Psoas muscle (tissue), 8 donors: ENCODE data around the gene CLTCL1. TPM values are rescaled to one million over a fixed set of nuclear protein-coding genes. Genes with fewer than 3 reads are reported as not detected.

ENCODE experiments used
- ATAC-seq, 4 donors: fragments of 200-7000 bp; cut with Tn5 transposase; one replicate each; pipeline ENCODE4 v1.9.1; 2020; ENCODE audit warnings: moderate library complexity in 3 of 4, mild to moderate bottlenecking in 2 of 4
- DNase-seq, 2 donors: peaks; one replicate each; pipeline ENCODE4 v3.0.0-alpha.2; 2020
- H3K27ac ChIP-seq: fragments of 200-600 bp; one replicate; pipeline ENCODE4 v1.8.0; 2022
- H3K27me3 ChIP-seq, 3 donors: fragments of 200-600 bp in 1 of 3; one replicate each; pipeline versions ENCODE4 v1.6.1 to v1.8.0; 2013 to 2022; ENCODE audit warnings: low read length in 2 of 3, mild to moderate bottlenecking in 2 of 3, moderate library complexity in 1 of 3; ENCODE audit not compliant: insufficient read depth in 3 of 3
- H3K36me3 ChIP-seq, 2 donors: fragments of 200-600 bp in 1 of 2; one replicate each; pipeline versions ENCODE4 v1.6.1 to v1.8.0; 2013 to 2022; ENCODE audit warnings: low read depth in 1 of 2, mild to moderate bottlenecking in 1 of 2, moderate library complexity in 1 of 2; ENCODE audit not compliant: insufficient read depth in 1 of 2
- H3K4me1 ChIP-seq: fragments of 200-600 bp; one replicate; pipeline ENCODE4 v1.8.0; 2022
- H3K4me3 ChIP-seq: fragments of 200-600 bp; one replicate; pipeline ENCODE4 v1.8.0; 2022; ENCODE audit warnings: mild to moderate bottlenecking
- H3K9me3 ChIP-seq: fragments of 200-600 bp; one replicate; pipeline ENCODE4 v1.8.0; 2022
- WGBS, 3 donors: extraction: QIAGEN DNeasy Blood & Tissue Kit; methylation state at CpG; one replicate each; pipeline versions ENCODE4 v1.1.6 to v1.1.7; 2013; 5-methylcytosine and 5-hydroxymethylcytosine counted together
- intact Hi-C, 2 donors: fragments of 100-400 bp; cut with DNase I; formaldehyde crosslinking; loops; one replicate each; pipeline versions ENCODE4 v1.11.0 to v1.14.2; 2022
- polyA plus RNA-seq, 3 donors: library from polyadenylated mRNA; stranded (reverse); fragments of 200-250 nt; gene quantifications; one replicate each; pipeline ENCODE4 v1.2.3, GENCODE V29; 2013
- total RNA-seq, 4 donors: library from RNA; stranded (reverse); fragmentation: NEBNext Ultra II Directional in 2 of 4; extraction: Animal tissue kit (Norgen Biotek cat#: 25700) in 2 of 4; gene quantifications; one replicate each; pipeline versions ENCODE4 v1.2.1 to v1.2.4, GENCODE V29; 2021 to 2023
- TF ChIP-seq, protein P1 (sequence below): fragments of 200-600 bp; IDR thresholded peaks from one replicate; pipeline ENCODE4 v1.8.0; 2022; ENCODE audit warnings: antibody characterized with exemption
- donor health status: healthy with polysubstance abuse.
- donor health status: DM: no; HTN: no; CAD: no; lungs with moderate emphysema.
- donor health status: Bipolar disorder and iron deficiency.
- donor health status: healthy.
- donor health status: DM: yes; HTN: yes; CAD: no.
- donor health status: DM: no; HTN: no; CAD: no.
- donor health status: DM: no; HTN: no; CAD: no.
- donor health status: DM: yes; HTN: yes; CAD: no.

CLTCL1 gene
- total and polyA plus RNA-seq, 7 donors = 16.8 to 253 (median 92.6) TPM

- DNase-seq (no peak), ATAC-seq (no peak)
- H3K27me3 ChIP-seq = peaks cover 0 to 65% (median 29%) of the 10 kb centered on the region in 3 donors
- no peak overlapping the region for H3K27ac ChIP-seq
- WGBS, 3 donors = 48 to 55% (median 49%) methylated on average over 11 of the region's 11 CpGs
- H3K36me3 ChIP-seq = no peaks in the 10 kb centered on the region
- intact Hi-C loops = no loop called here
- TF ChIP-seq, protein P1, sequence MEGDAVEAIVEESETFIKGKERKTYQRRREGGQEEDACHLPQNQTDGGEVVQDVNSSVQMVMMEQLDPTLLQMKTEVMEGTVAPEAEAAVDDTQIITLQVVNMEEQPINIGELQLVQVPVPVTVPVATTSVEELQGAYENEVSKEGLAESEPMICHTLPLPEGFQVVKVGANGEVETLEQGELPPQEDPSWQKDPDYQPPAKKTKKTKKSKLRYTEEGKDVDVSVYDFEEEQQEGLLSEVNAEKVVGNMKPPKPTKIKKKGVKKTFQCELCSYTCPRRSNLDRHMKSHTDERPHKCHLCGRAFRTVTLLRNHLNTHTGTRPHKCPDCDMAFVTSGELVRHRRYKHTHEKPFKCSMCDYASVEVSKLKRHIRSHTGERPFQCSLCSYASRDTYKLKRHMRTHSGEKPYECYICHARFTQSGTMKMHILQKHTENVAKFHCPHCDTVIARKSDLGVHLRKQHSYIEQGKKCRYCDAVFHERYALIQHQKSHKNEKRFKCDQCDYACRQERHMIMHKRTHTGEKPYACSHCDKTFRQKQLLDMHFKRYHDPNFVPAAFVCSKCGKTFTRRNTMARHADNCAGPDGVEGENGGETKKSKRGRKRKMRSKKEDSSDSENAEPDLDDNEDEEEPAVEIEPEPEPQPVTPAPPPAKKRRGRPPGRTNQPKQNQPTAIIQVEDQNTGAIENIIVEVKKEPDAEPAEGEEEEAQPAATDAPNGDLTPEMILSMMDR = no peak
- H3K4me1 ChIP-seq = peaks cover 6% of the 10 kb centered on the region
- H3K9me3 ChIP-seq = no peaks in the 10 kb centered on the region
- no peak overlapping the region for H3K4me3 ChIP-seq
These were observed 138.3 kb downstream of the CLTCL1 start for GRCh38 chr22:19152942-19153883.

DNA sequence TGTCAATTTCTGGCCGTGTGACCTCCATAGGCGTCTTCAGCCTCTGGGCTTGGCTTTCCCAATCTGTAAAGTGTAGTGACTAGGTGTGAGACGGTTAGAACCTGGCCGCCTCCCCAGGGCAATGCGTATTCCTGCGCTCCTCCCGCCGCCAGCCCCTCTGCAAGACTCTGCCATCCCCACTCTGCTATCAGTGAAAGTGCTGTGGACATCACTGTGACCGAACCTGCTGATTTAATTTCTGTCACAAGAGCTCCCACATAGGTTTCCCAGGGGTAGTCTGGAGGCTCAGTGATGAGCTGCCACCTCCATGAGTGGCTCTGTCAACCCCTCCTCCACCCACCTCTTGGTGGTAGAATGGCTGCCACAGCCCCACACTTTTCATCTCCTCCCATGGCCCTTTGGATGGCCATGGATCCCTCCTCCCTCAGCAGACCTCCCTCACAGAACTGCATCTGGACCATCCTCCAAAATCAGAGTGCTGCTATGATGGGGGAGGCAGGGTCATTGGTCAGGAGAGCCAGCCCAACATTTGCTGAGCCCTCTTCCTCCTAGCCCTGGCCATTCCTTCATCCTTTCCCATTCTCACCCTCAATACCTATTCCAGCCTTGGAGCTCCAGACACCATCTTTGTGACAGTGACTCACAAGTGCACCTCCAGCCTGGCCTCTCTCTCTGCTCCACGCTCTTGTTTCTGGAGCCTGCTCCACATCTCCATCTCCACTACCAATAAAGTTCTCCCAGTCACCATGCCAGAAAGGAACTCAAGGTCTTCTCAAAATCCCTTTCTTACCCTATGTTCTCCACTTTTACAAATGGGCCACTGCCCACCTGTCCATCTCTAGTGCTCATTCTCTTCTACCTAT lies 140.0 kb downstream of the CLTCL1 start:
- TF ChIP-seq, protein P1 = no peak
- peaks cover 6% of the 10 kb centered on the region for H3K4me1 ChIP-seq
- H3K4me3 ChIP-seq = no peak overlapping the region
- DNase-seq (no peak), ATAC-seq (no peak)
- peaks cover 0 to 74% (median 31%) of the 10 kb centered on the region in 3 donors for H3K27me3 ChIP-seq
- no peak overlapping the region for H3K27ac ChIP-seq
- intact Hi-C loops = no loop called here
- no peaks in the 10 kb centered on the region for H3K36me3 ChIP-seq
- WGBS, 3 donors = 50% methylated on average over 10 of the region's 10 CpGs
- no peaks in the 10 kb centered on the region for H3K9me3 ChIP-seq

DNA sequence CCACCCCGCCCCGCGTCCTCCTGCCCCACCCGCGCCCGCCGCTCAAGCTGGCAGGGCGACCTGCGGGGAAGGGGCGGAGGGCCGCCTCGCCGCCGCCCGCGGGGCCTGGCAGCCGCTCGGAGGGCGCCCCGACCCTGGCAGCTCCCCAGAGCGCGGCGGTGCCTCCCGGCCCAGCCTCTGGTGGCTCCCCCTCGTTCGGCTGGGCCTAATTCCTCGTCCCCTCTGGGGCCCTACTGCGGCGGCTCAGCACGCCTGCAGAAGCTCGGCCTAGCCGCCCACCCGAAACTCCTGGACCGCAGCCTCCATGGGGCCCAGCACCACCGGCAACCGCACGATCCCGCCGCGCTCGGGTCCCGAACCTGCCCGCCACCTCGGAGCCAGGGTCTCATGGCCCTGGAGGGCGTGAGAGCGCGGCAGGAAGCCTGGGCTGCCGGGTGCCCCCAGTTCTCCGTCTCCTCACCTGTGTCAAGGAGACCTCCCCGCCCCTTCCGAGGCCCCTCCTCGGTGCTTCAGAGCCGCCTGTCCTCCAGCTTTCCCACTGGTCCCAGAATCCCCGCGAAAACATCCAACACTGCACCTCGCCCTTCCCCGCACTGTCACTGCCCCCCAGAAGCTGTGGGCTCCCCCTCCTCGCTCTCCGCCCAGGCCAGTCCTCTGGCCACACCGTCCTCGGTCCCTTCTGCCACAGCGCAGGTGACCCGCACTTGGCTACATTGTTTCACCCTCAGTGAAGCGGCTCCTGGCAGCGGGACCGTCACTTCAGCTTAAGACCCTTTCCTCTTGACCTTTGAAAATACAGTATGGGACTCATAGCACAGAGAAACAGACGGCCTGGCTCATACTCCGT lies 140.8 kb downstream of the CLTCL1 start:
- peaks cover 0 to 71% (median 31%) of the 10 kb centered on the region in 3 donors for H3K27me3 ChIP-seq
- intact Hi-C loops = no loop called here
- DNase-seq = no peak
- no peak overlapping the region for H3K4me3 ChIP-seq
- 6 to 11% (median 9%) methylated on average over 33 to 68 of the region's 68 CpGs for WGBS, 3 donors
- H3K4me1 ChIP-seq = peaks cover 6% of the 10 kb centered on the region
- H3K9me3 ChIP-seq = no peaks in the 10 kb centered on the region
- H3K27ac ChIP-seq = no peak overlapping the region
- TF ChIP-seq, protein P1 = no peak
- ATAC-seq = no peak
- H3K36me3 ChIP-seq = no peaks in the 10 kb centered on the region

- ATAC-seq = no peak
- 0 to 1% (median 0%) methylated on average over 16 to 59 of the region's 59 CpGs for WGBS, 3 donors
- no peak for DNase-seq
These were observed 141.5 kb downstream of the CLTCL1 start, which contains the start of gene GSC2 for GRCh38 chr22:19149991-19150390. Gene GSC2 (minus strand): TSS chr22:19150292. CDS start chr22:19150283, 9 bp downstream.

More at GRCh38 chr22:19149991-19150390, 141.5 kb downstream of the CLTCL1 start, which contains the start of gene GSC2:
- intact Hi-C loops = no loop called here
- Histone ChIP-seq H3K27me3 (peaks cover 0 to 64% (median 31%) of the 10 kb centered on the region in 3 donors), H3K27ac (no peak within 1 kb of the TSS), H3K36me3 (no peaks in the 10 kb centered on the region), H3K4me1 (peaks cover 6% of the 10 kb centered on the region), H3K4me3 (peak within 1 kb of the TSS; percentile 57), H3K9me3 (no peaks in the 10 kb centered on the region)
- TF ChIP-seq, protein P1 = no peak
